NCI-H510A (cell line): Measurements from ENCODE around the gene DHX34.

Source experiments
- DNase-seq: peaks from one replicate; lab custom pipeline; 2025; lab: John Stamatoyannopoulos, UW

DHX34 gene

DNA sequence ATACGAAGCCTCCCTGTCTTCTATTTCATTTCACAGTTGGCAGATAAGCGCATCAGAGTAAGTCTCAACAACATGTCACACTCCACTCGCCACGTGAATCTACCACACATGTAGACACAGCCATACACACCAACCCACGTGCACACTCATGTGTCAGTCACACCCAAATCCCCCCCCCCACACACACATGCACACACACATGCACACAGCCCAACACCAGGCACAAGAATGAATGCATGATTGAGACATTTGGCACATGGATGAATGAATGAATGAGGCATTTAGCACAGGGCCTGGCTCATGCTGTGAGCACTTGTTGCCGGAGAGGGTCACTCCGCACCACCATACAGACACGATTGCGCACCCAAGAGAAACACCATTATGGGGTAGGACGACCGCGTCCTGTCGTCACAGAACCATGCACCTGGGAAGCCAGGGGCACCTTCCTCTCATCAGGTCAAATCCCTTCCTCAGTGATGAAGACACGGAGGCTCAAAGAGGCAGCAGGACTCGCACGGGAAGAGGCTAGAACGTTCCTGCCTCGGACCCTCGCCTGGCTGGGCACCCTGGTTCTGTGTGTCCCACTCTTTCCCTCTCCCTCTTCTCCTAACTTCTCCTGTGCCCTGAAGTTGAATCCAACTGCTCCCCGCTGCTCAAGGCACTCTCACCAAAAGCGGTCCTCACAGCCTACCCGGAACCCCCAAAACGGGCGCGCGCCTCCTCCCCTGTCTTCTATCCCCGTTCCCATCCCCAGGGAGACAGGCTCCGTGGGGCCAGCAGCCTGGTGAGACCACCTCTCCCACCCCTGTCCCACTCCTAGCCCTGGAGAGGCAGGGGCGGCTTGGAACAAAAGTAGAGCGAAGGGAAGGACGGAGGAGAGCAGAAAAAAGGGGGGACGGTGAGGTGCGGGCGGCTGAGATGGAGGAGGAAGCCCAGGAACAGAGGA lies 68.9 kb downstream of the DHX34 start:
- DNase-seq = no peak

DNA sequence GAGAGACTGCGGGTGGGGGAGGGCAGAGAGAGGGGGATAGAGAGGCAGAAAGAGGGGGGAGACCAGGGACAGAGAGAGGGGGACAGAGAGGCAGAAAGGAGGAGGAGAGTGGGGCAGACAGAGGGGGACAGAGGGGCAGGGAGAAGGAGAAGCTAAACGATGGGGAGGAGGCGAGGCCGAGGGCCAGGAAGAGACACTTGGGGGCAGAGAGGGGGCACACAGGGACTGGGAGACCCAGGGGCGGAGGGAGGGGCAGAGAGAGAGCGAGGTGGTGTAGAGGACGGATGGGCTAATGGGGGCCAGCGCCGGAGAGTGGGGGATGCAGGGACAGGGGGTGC lies 69.5 kb downstream of the DHX34 start:
- no peak for DNase-seq

DNA sequence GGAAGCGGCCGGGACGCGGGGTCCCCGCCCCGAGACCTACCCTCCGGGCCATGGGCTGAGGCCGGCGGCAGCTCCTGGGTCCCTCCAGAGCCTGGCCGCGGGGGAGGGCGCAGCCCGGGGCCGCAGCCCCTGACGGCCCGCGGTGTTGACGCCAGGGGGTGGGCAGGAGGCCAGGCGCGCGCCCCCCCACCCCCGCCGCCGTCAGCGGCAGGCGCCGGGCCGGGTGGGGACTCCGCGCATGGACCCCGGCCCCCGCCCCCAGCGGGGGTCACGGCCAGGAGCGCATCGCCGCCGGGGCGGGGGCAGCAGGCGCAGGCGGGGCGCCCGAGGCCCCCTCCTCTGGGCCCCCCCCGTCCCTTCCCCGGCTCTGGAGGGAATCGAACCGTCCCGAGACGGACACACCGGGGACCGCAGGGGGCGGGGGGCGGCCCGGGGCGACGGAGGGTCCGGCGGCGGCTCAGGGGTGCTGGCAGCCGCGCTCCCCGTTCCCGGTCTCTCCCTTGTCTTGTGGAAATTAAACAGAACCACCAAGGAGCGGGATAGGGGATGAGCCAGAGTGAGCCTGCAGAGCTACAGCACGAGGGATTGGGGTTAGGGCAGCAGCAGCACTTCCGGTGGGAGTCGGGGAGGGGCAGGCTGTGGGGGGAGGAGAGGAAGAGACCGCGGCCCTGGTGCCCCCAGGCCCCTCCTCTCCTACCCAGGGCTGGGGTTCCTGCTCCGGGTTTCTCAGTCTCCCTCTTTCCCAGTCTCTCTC lies 70.1 kb downstream of the DHX34 start, which contains the start of gene MEIS3:
MEIS3 (minus strand) TSS at position 498 of the 754 bp plus-strand sequence; CDS start at position 52, 446 bp downstream.
- DNase-seq = no peak

DNA sequence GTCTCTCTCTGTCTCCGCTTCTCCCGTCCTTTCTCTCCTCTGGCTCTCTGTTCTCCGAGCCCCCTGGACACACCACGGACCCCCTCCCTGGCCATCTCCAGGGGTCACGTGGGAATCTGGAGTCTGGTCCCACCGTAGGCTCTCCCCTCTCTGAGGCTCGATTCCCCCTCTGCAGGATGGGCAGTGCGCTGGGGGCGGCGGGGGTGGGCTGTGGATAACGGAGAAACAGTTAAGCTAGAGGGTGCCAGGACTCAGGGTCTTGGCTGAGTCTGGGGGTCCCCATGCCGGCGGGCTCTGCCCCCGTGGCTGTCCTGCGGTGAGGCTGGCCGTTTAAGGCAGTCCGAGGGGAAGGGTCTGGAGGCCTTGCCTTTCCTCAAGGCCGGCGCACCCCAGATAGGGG lies 70.7 kb downstream of the DHX34 start:
- DNase-seq = no peak

GRCh38 chr19:47421244-47421786 lies 72.2 kb downstream of the DHX34 start:
- no peak for DNase-seq

GRCh38 chr19:47421844-47422395 lies 72.8 kb downstream of the DHX34 start:
- no peak for DNase-seq

DNA sequence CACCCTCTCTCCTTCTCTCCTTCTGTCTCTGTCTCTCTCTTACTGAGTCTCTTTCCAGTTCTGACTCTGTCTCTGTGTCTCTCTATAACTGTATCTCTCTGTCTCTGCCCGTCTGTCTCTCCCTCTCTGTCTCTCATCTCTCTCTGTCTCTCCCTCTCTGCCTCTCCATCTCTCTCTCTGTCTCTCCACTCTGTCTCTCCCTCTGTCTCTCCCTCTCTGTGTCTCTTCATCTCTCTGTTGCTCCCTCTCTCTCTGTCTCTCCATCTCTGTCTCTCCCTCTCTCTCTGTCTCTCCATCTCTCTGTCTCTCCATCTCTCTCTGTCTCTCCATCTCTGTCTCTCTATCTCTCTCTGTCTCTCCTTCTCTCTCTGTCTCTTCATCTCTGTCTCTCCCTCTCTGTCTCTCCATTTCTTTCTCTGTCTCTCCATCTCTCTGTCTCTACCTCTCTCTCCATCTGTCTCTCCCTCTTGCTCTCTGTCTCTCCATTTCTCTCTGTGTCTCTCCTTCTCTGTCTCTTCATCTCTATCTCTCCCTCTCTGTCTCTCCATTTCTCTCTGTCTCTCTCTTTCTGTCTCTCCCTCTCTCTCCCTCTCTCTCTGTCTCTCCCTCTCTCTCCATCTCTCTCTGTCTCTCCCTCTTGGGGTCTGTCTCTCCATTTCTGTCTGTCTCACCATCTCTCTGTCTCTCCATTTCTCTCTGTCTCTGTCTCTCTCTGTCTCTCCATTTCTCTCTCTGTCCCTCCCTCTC lies 73.5 kb downstream of the DHX34 start:
- no peak for DNase-seq

DNA sequence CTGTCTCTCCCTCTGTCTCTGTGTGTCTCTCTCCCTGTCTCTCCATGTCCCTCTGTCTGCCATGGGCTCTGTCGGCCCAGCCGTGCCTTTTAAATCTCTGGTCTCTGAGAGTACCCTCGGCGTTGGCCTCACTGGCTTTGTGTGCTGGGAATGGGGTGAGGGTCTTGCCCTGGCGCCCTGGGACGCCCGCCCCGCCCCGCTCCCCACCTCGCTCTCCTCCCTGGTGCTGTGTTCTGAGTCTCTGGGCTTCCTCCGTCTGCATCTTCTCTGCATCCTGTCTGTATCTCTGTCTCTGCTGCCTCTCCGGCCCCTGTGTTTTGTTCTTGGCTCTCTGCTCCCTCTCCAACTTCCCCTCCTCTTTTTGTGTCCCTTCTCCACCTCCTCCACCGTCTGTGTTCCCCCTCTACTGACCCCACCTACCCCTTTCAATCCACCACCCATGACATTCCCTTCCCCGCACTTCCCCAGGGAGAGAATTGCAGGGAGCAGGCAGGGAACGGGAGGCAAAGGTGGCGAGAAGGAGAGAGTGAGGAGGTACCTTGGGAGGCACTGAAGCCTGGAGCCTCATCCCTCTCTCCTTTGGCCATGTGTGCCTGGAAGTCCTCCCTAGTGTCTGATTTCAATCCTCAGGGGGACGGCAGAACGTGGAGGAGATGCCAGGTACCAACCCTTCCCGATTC lies 74.2 kb downstream of the DHX34 start:
- DNase-seq = no peak

GRCh38 chr19:47427241-47428176 lies 78.4 kb downstream of the DHX34 start:
- no peak for DNase-seq

- peak; percentile 97 for DNase-seq
Observed at GRCh38 chr19:47428177-47428894, 79.2 kb downstream of the DHX34 start.

DNA sequence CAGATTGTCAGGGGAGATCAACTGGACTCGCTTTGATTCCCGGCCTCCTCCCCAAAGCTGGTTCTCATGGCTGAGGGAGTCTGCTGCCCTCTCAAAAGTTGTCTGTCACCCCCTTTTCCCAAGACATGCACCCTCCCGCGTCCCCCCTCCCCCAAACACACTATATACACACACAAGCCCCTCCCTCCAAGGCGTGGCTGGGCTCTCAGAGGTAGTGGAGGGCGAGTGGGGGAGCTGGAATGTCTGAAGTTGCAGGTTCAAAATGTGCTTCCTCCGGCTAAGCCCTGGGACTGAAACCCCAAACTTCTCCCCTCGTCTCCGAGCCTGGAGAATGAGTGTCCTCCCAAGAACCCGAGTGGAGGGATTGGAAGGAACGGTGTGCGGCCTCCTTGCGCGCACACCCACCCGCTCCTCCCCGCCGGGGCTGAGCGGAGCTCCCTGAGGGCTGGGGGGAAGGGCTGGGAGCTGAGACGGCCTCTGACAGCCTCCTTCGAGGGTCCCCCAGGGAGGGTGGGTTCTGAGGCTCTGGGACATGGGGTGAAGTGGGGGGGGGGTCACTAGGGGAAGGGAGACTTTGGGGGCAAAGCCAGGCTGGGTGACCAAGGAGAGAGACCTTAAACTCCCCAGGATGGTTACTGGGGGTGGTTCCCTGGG lies 80.2 kb downstream of the DHX34 start:
- DNase-seq = no peak

DNA sequence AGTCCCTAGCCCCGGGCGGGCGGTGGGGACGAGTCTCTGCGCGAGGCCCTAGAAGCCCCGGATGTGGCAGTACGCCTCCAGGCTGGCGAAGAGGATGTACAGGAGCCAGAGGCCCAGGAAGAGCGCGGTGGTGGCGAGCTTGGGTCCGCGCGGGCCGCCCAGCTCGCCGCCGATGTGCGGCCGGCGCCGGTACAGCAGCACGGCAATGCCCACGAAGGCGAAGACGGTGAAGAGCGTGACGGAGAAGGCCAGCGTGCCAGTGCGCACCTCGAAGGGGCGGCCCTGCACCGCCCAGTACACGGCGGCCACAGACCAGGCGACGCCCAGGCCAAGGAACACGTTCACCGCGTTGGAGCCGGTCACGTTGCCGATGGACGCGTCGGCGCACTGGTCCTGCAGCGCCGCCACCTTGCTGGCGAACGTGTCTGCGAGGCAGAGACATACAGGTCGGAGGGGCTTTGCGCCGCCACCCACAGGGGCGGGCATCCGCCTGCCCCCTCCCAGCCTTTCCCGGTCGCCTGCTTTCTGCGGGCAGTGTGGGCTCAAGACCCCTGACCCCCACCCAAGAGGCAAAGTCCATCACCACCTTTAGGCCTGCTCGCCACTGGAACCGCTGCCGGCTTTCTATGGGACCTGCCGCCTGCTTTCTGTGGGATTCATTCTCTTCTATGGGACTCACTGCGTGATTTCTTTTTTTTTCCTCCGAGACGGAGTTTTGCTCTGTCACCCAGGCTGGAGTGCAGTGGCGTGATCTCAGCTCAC lies 81.1 kb downstream of the DHX34 start:
- no peak for DNase-seq

- DNase-seq = no peak
Observed at GRCh38 chr19:47432091-47432490, 83.0 kb downstream of the DHX34 start.
